GM23338 (cell line): ENCODE data around the gene SPIRE2.

ENCODE experiments used
- CREB1 ChIP-seq: fragments of 250-450 bp; sonication (Bioruptor Pico); IDR thresholded peaks from 2 replicates; pipeline ENCODE4 v1.5.0; 2020; ENCODE audit warnings: low read depth, mild to moderate bottlenecking, moderate library complexity
- EZH2phosphoT487 ChIP-seq: fragments of 200-600 bp; sonication (generic); IDR thresholded peaks from one replicate; pipeline ENCODE4 v1.8.1; 2018; ENCODE audit warnings: antibody characterized with exemption; ENCODE audit not compliant: unreplicated experiment
- POLR2AphosphoS5 ChIP-seq: IDR thresholded peaks from 2 replicates; pipeline ENCODE4 v1.6.1; 2016; ENCODE audit warnings: antibody characterized with exemption, low read depth
- TF ChIP-seq, protein P1 (sequence below), 2 experiments: fragments of 200-600 bp in 1 of 2; sonication (generic) in 1 of 2; conservative IDR thresholded peaks; 2 replicates each; pipeline versions ENCODE4 v1.5.1 to v1.6.1; 2016 to 2017; ENCODE audit warnings: antibody characterized with exemption in 2 of 2, low read depth in 2 of 2, mild to moderate bottlenecking in 2 of 2, moderate library complexity in 1 of 2
- TF ChIP-seq, protein P2 (sequence below): IDR thresholded peaks from one replicate; pipeline ENCODE4 v1.6.1; 2018; ENCODE audit warnings: antibody characterized with exemption; ENCODE audit not compliant: unreplicated experiment
- TF ChIP-seq, protein P3 (sequence below): IDR thresholded peaks from 2 replicates; pipeline ENCODE4 v1.6.1; 2016; ENCODE audit warnings: antibody characterized with exemption

DNA sequence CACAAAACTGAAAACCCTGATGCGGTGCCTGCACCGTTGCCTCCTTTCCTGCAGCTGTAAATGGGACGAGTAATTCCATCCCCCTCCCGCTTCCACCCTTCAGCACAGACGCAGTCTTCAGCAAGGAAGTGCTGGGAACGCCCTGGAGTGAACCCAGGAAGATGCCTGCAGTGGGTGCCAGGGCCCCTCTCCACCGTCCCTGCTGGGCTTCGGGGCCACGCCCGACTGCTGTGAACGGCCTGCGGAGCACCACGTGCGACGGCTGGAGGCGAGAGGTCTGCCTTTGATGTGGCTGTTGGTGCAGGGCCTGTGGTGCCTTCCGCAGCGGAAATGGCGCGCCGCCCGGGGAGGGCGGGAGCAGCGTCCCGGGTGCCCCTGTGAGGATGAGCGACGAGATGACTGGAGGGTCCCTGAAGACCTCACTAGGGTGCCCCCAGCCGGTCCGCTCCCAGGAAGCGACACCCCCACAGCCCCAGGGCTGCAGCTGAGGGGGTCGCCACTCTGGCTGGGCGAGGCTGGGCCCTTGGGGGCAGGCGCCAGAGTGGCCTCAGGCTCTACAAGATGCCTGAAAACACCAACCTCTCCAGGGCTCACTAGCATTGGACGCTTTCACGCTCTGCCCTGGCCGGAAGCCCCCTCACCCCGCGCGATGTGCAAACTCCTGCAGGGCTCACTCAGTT is 89.6 kb downstream of the SPIRE2 start:
- TF ChIP-seq, protein P1, sequence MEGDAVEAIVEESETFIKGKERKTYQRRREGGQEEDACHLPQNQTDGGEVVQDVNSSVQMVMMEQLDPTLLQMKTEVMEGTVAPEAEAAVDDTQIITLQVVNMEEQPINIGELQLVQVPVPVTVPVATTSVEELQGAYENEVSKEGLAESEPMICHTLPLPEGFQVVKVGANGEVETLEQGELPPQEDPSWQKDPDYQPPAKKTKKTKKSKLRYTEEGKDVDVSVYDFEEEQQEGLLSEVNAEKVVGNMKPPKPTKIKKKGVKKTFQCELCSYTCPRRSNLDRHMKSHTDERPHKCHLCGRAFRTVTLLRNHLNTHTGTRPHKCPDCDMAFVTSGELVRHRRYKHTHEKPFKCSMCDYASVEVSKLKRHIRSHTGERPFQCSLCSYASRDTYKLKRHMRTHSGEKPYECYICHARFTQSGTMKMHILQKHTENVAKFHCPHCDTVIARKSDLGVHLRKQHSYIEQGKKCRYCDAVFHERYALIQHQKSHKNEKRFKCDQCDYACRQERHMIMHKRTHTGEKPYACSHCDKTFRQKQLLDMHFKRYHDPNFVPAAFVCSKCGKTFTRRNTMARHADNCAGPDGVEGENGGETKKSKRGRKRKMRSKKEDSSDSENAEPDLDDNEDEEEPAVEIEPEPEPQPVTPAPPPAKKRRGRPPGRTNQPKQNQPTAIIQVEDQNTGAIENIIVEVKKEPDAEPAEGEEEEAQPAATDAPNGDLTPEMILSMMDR (conservative IDR thresholded peaks at IDR 0.05; ENCODE audit: low read depth in 2 of 2): no peak
- TF ChIP-seq, protein P2, sequence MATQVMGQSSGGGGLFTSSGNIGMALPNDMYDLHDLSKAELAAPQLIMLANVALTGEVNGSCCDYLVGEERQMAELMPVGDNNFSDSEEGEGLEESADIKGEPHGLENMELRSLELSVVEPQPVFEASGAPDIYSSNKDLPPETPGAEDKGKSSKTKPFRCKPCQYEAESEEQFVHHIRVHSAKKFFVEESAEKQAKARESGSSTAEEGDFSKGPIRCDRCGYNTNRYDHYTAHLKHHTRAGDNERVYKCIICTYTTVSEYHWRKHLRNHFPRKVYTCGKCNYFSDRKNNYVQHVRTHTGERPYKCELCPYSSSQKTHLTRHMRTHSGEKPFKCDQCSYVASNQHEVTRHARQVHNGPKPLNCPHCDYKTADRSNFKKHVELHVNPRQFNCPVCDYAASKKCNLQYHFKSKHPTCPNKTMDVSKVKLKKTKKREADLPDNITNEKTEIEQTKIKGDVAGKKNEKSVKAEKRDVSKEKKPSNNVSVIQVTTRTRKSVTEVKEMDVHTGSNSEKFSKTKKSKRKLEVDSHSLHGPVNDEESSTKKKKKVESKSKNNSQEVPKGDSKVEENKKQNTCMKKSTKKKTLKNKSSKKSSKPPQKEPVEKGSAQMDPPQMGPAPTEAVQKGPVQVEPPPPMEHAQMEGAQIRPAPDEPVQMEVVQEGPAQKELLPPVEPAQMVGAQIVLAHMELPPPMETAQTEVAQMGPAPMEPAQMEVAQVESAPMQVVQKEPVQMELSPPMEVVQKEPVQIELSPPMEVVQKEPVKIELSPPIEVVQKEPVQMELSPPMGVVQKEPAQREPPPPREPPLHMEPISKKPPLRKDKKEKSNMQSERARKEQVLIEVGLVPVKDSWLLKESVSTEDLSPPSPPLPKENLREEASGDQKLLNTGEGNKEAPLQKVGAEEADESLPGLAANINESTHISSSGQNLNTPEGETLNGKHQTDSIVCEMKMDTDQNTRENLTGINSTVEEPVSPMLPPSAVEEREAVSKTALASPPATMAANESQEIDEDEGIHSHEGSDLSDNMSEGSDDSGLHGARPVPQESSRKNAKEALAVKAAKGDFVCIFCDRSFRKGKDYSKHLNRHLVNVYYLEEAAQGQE: no peak
- TF ChIP-seq, protein P3, sequence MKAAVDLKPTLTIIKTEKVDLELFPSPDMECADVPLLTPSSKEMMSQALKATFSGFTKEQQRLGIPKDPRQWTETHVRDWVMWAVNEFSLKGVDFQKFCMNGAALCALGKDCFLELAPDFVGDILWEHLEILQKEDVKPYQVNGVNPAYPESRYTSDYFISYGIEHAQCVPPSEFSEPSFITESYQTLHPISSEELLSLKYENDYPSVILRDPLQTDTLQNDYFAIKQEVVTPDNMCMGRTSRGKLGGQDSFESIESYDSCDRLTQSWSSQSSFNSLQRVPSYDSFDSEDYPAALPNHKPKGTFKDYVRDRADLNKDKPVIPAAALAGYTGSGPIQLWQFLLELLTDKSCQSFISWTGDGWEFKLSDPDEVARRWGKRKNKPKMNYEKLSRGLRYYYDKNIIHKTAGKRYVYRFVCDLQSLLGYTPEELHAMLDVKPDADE: no peak
- TF ChIP-seq POLR2AphosphoS5 (peak; percentile 44), EZH2phosphoT487 (no peak), CREB1 (CRISPR knock-in tag) (0 out of 2 replicates have a peak, but pooled peaks have one; percentile 40)
